T-helper 1 cell treated with Interleukin-12 subunit alpha and Interleukin-12 subunit beta and Interleukin-4 antibody, amounts not matched to agents 30 μg/mL and 1 μg/mL, for 36 hours (primary cell): ENCODE measurements around the gene CAV2.
A peak's percentile ranks its signal among the peaks of the same experiment; 100 is the strongest.
"Not testable (repeated sequence)": the region's sequence is repeated elsewhere in the genome, so short reads cannot be mapped to it uniquely, and the experiment has no call there.

Experiments used
- H3K27ac Mint-ChIP-seq: one replicate; pipeline ENCODE4 v1.8.0; 2021; ENCODE audit warnings: mild to moderate bottlenecking, mixed read lengths
- H3K27me3 Mint-ChIP-seq: one replicate; pipeline ENCODE4 v1.8.0; 2021; ENCODE audit warnings: low read depth, mixed read lengths
- H3K36me3 Mint-ChIP-seq: one replicate; pipeline ENCODE4 v1.8.0; 2021; ENCODE audit warnings: low read depth, mixed read lengths
- H3K4me1 Mint-ChIP-seq: one replicate; pipeline ENCODE4 v1.8.0; 2021; ENCODE audit warnings: low read depth, mixed read lengths
- H3K4me3 Mint-ChIP-seq: one replicate; pipeline ENCODE4 v1.8.0; 2021; ENCODE audit warnings: mild to moderate bottlenecking, moderate library complexity, mixed read lengths
- H3K9me3 Mint-ChIP-seq: one replicate; pipeline ENCODE4 v1.8.0; 2021; ENCODE audit warnings: mixed read lengths

The CAV2 gene

DNA sequence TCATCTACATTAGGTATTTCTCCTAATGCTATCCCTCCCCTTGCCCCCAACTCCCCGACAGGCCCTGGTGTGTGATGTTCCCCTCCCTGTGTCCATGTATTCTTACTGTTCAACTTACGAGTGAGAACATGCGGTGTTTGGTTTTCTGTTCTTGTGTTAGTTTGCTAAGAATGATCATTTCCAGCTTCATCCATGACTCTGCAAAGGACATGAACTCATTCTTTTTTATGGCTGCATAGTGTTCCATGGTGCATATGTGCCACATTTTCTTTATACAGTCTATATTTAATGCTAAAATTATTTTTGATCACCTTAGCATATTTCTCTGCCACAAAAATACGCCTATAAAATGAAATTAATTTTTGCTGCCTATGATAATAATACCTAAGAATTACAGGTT, 15.1 kb upstream of the CAV2 start:
- H3K36me3 Mint-ChIP-seq, H3K4me3 Mint-ChIP-seq, H3K27ac Mint-ChIP-seq, H3K4me1 Mint-ChIP-seq, H3K9me3 Mint-ChIP-seq: not testable (repeated sequence)
- peaks cover 14% of the 10 kb centered on the region for H3K27me3 Mint-ChIP-seq

DNA sequence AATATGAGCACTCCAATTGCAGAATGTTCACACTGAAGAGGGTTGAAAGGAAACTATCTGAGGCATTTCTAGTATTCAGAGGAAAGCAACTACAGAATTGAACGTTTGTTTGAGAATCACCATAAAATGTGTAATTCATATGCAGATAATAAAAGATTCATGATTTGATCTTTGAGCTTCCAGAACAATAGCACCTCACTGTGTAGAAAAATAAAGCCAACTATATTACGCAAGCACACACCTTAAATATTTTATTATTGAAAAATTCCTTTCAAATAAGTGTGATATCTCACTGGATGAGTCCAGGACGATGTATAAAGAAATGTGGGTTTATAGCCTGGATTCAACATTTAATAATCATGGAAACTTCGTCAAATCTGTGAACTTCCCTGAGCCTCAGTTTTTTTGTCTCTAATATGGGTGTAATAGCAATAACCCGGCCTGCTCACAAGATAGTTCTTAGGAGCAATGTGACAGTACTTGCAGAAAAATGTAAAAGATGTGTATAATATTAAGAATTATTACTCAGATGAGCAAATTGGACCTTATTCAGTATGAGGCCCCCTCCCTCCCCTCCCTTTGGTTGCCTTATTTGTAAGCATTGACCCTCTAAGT, 11.5 kb upstream of the CAV2 start:
- Mint-ChIP-seq H3K4me1 (no peaks in the 10 kb centered on the region), H3K4me3 (no peak overlapping the region), H3K27ac (no peak overlapping the region), H3K27me3 (peaks cover 21% of the 10 kb centered on the region), H3K36me3 (no peaks in the 10 kb centered on the region), H3K9me3 (no peaks in the 10 kb centered on the region)

GRCh38 chr7:116490351-116490750, 9.2 kb upstream of the CAV2 start:
- Mint-ChIP-seq H3K36me3 (no peaks in the 10 kb centered on the region), H3K27ac (no peak overlapping the region), H3K9me3 (no peaks in the 10 kb centered on the region), H3K4me3 (no peak overlapping the region), H3K4me1 (no peaks in the 10 kb centered on the region), H3K27me3 (peaks cover 17% of the 10 kb centered on the region)

- Mint-ChIP-seq H3K36me3 (no peaks in the 10 kb centered on the region), H3K4me3 (no peak overlapping the region), H3K4me1 (no peaks in the 10 kb centered on the region), H3K9me3 (no peaks in the 10 kb centered on the region), H3K27me3 (peaks cover 26% of the 10 kb centered on the region), H3K27ac (no peak overlapping the region)
Observed at GRCh38 chr7:116491887-116492653, 7.5 kb upstream of the CAV2 start.

- Mint-ChIP-seq H3K9me3 (no peaks in the 10 kb centered on the region), H3K36me3 (no peaks in the 10 kb centered on the region), H3K27me3 (peaks cover 32% of the 10 kb centered on the region), H3K27ac (no peak overlapping the region), H3K4me3 (no peak overlapping the region), H3K4me1 (no peaks in the 10 kb centered on the region)
Observed at GRCh38 chr7:116492654-116493109, 6.9 kb upstream of the CAV2 start.

GRCh38 chr7:116493449-116493848, 6.1 kb upstream of the CAV2 start:
- no peak overlapping the region for H3K4me3 Mint-ChIP-seq
- H3K9me3 Mint-ChIP-seq = no peaks in the 10 kb centered on the region
- H3K27me3 Mint-ChIP-seq = peaks cover 40% of the 10 kb centered on the region
- no peaks in the 10 kb centered on the region for H3K36me3 Mint-ChIP-seq
- no peaks in the 10 kb centered on the region for H3K4me1 Mint-ChIP-seq
- H3K27ac Mint-ChIP-seq = no peak overlapping the region

- no peak overlapping the region for H3K4me3 Mint-ChIP-seq
- H3K9me3 Mint-ChIP-seq = no peaks in the 10 kb centered on the region
- peaks cover 47% of the 10 kb centered on the region for H3K27me3 Mint-ChIP-seq
- H3K4me1 Mint-ChIP-seq = peaks cover 3% of the 10 kb centered on the region
- no peak overlapping the region for H3K27ac Mint-ChIP-seq
- H3K36me3 Mint-ChIP-seq = peaks cover 2% of the 10 kb centered on the region
Observed at GRCh38 chr7:116494472-116494871, 5.1 kb upstream of the CAV2 start.

GRCh38 chr7:116495736-116496135, 3.8 kb upstream of the CAV2 start:
- H3K4me1 Mint-ChIP-seq = peaks cover 11% of the 10 kb centered on the region
- peaks cover 55% of the 10 kb centered on the region for H3K27me3 Mint-ChIP-seq
- H3K9me3 Mint-ChIP-seq = no peaks in the 10 kb centered on the region
- H3K4me3 Mint-ChIP-seq = no peak overlapping the region
- no peak overlapping the region for H3K27ac Mint-ChIP-seq
- peaks cover 3% of the 10 kb centered on the region for H3K36me3 Mint-ChIP-seq

DNA sequence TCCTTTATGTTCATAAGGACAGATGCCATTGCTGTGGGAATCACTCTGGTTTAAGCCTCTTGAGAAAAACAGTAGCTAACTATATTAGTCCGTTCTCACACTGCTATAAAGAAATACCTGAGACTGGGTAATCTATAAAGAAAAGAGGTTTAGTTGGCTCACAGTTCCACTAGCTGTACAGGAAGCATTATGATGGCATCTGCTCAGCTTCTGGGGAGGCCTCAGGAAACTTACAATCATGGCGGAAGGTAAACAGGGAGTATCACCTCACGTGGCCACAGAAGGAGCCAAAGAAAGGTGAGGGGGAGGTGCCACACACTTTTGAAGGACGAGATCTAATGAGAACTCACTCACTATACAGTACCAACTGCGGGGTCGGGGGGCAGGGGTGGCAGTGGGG, 2.9 kb upstream of the CAV2 start:
- H3K27ac Mint-ChIP-seq = no peak overlapping the region
- peaks cover 55% of the 10 kb centered on the region for H3K27me3 Mint-ChIP-seq

GRCh38 chr7:116497708-116498107, 1.8 kb upstream of the CAV2 start:
- Mint-ChIP-seq H3K36me3 (peaks cover 3% of the 10 kb centered on the region), H3K9me3 (no peaks in the 10 kb centered on the region), H3K27ac (no peak overlapping the region), H3K4me3 (no peak overlapping the region), H3K4me1 (peaks cover 12% of the 10 kb centered on the region), H3K27me3 (peaks cover 57% of the 10 kb centered on the region)

More for the DNA sequence above, 2.9 kb upstream of the CAV2 start:
- H3K36me3 Mint-ChIP-seq = peaks cover 3% of the 10 kb centered on the region
- H3K4me1 Mint-ChIP-seq = peaks cover 12% of the 10 kb centered on the region
- H3K4me3 Mint-ChIP-seq = no peak overlapping the region
- no peaks in the 10 kb centered on the region for H3K9me3 Mint-ChIP-seq

- peaks cover 12% of the 10 kb centered on the region for H3K4me1 Mint-ChIP-seq
- H3K36me3 Mint-ChIP-seq = peaks cover 3% of the 10 kb centered on the region
- H3K27me3 Mint-ChIP-seq = peaks cover 68% of the 10 kb centered on the region
- H3K9me3 Mint-ChIP-seq = no peaks in the 10 kb centered on the region
- H3K4me3 Mint-ChIP-seq = peak overlapping the region; percentile 43
- no peak overlapping the region for H3K27ac Mint-ChIP-seq
Observed at GRCh38 chr7:116500078-116500853, 728 bp downstream of the CAV2 start.

- no peak overlapping the region for H3K4me3 Mint-ChIP-seq
- peaks cover 3% of the 10 kb centered on the region for H3K36me3 Mint-ChIP-seq
- no peaks in the 10 kb centered on the region for H3K9me3 Mint-ChIP-seq
- H3K4me1 Mint-ChIP-seq = peaks cover 12% of the 10 kb centered on the region
- H3K27me3 Mint-ChIP-seq = peaks cover 67% of the 10 kb centered on the region
- H3K27ac Mint-ChIP-seq = no peak overlapping the region
Observed at GRCh38 chr7:116501425-116502167, 2.1 kb downstream of the CAV2 start.

GRCh38 chr7:116502201-116503096, 2.9 kb downstream of the CAV2 start:
- Mint-ChIP-seq H3K9me3 (no peaks in the 10 kb centered on the region), H3K36me3 (peaks cover 3% of the 10 kb centered on the region), H3K4me1 (peaks cover 12% of the 10 kb centered on the region), H3K4me3 (no peak overlapping the region), H3K27me3 (peaks cover 64% of the 10 kb centered on the region), H3K27ac (no peak overlapping the region)
